Hepatocyte (in vitro differentiated cells): ENCODE measurements around the gene IL1RAPL1. TPM values are rescaled to one million over a fixed set of nuclear protein-coding genes. Genes with fewer than 3 reads are reported as not detected.

Experiments
- DNase-seq: peaks from one replicate; pipeline ENCODE4 v3.0.0-alpha.2; 2016; ENCODE audit warnings: low spot score
- H2AFZ ChIP-seq: fragments of 200-600 bp; sonication (generic); 2 replicates; pipeline ENCODE4 v1.6.0; 2016; ENCODE audit warnings: antibody characterized with exemption, mild to moderate bottlenecking
- H3K27ac ChIP-seq: fragments of 200-600 bp; sonication (generic); 2 replicates; pipeline ENCODE4 v1.5.1; 2016; ENCODE audit warnings: mild to moderate bottlenecking
- H3K27me3 ChIP-seq: fragments of 200-600 bp; sonication (generic); 2 replicates; pipeline ENCODE4 v1.6.1; 2016
- H3K36me3 ChIP-seq: fragments of 200-600 bp; sonication (generic); replicated peaks from 2 replicates; pipeline ENCODE4 v1.5.1; 2016; ENCODE audit warnings: low read depth; ENCODE audit not compliant: insufficient read depth
- H3K4me1 ChIP-seq: fragments of 200-600 bp; sonication (generic); 2 replicates; pipeline ENCODE4 v1.5.1; 2016; ENCODE audit warnings: mild to moderate bottlenecking, moderate library complexity; ENCODE audit not compliant: insufficient read depth
- H3K4me2 ChIP-seq: fragments of 200-600 bp; sonication (generic); 2 replicates; pipeline ENCODE4 v1.6.0; 2016
- H3K4me3 ChIP-seq: fragments of 200-600 bp; sonication (generic); 2 replicates; pipeline ENCODE4 v1.5.1; 2016; ENCODE audit warnings: mild to moderate bottlenecking
- H3K79me2 ChIP-seq: fragments of 200-600 bp; sonication (generic); 2 replicates; pipeline ENCODE4 v1.6.0; 2017; ENCODE audit warnings: mild to moderate bottlenecking
- H3K9me2 ChIP-seq: fragments of 200-600 bp; sonication (generic); replicated peaks from 2 replicates; pipeline ENCODE4 v1.6.0; 2017; ENCODE audit warnings: mild to moderate bottlenecking; ENCODE audit not compliant: insufficient read depth
- H3K9me3 ChIP-seq: fragments of 200-600 bp; sonication (generic); 2 replicates; pipeline ENCODE4 v1.5.1; 2016; ENCODE audit warnings: low read depth, mild to moderate bottlenecking
- H4K20me1 ChIP-seq: fragments of 200-600 bp; sonication (generic); 2 replicates; pipeline ENCODE4 v1.6.0; 2016; ENCODE audit warnings: mild to moderate bottlenecking; ENCODE audit not compliant: insufficient read depth, poor library complexity, severe bottlenecking
- CTCF ChIP-seq: fragments of 200-600 bp; sonication (generic); IDR thresholded peaks from 2 replicates; pipeline ENCODE4 v1.5.1; 2016; ENCODE audit warnings: antibody characterized with exemption, mild to moderate bottlenecking; ENCODE audit not compliant: poor library complexity
- EZH2 ChIP-seq: fragments of 200-600 bp; sonication (generic); IDR thresholded peaks from 2 replicates; pipeline ENCODE4 v1.6.1; 2016; ENCODE audit warnings: antibody characterized with exemption, mild to moderate bottlenecking, borderline replicate concordance
- EZH2phosphoT487 ChIP-seq: fragments of 200-600 bp; sonication (generic); IDR thresholded peaks from one replicate; pipeline ENCODE4 v1.6.1; 2018; ENCODE audit warnings: antibody characterized with exemption, mild to moderate bottlenecking, low read depth, moderate library complexity; ENCODE audit not compliant: unreplicated experiment, severe bottlenecking
- WGBS: methylation state at CpG from one replicate; pipeline ENCODE4 v1.1.6; 2016; ENCODE audit warnings: low lambda C conversion rate; ENCODE audit errors: missing lambda C conversion rate; 5-methylcytosine and 5-hydroxymethylcytosine counted together
- polyA plus RNA-seq: library from polyadenylated mRNA; unstranded; fragments of >200 nt; fragmentation: Nextera tagmentation; extraction: Ambion mirVana; gene quantifications from 2 replicates; pipeline ENCODE4 v1.2.1, GENCODE V29; 2016
- total RNA-seq: library from RNA; depleted of rRNA; stranded (reverse); fragments of >200 nt; gene quantifications from 2 replicates; pipeline ENCODE4 v1.2.3, GENCODE V29; 2014

The IL1RAPL1 gene
- total and polyA plus RNA-seq, 2 experiments from 2014 or later, result 0.89 to 2.7 TPM

- Histone ChIP-seq H3K4me2 (no peak overlapping the region), H4K20me1 (no peaks in the 10 kb centered on the region), H3K4me3 (no peak overlapping the region), H3K27me3 (no peaks in the 10 kb centered on the region), H3K79me2 (no peaks in the 10 kb centered on the region), H3K9me2 (no peaks in the 10 kb centered on the region), H3K27ac (no peak overlapping the region), H2AFZ (no peak overlapping the region), H3K9me3 (no peaks in the 10 kb centered on the region), H3K36me3 (no peaks in the 10 kb centered on the region), H3K4me1 (no peaks in the 10 kb centered on the region)
- DNase-seq, result no peak
- 63% methylated on average over 4 of the region's 4 CpGs for WGBS
- TF ChIP-seq EZH2phosphoT487, result no peak
- no peak for TF ChIP-seq CTCF
- no peak for TF ChIP-seq EZH2
Measured at GRCh38 chrX:29468911-29469494, 881.8 kb downstream of the IL1RAPL1 start.

- no peaks in the 10 kb centered on the region for H4K20me1 ChIP-seq
- H3K4me2 ChIP-seq, result no peak overlapping the region
- no peak overlapping the region for H2AFZ ChIP-seq
- no peaks in the 10 kb centered on the region for H3K27me3 ChIP-seq
- H3K36me3 ChIP-seq, result no peaks in the 10 kb centered on the region
- no peak for TF ChIP-seq EZH2
- DNase-seq, result no peak
- H3K79me2 ChIP-seq, result no peaks in the 10 kb centered on the region
- no peaks in the 10 kb centered on the region for H3K9me2 ChIP-seq
- no peaks in the 10 kb centered on the region for H3K4me1 ChIP-seq
- 85% methylated on average over 1 of the region's 1 CpG for WGBS
- no peaks in the 10 kb centered on the region for H3K9me3 ChIP-seq
- no peak overlapping the region for H3K27ac ChIP-seq
- H3K4me3 ChIP-seq, result no peak overlapping the region
Measured at GRCh38 chrX:29470030-29470429, 882.8 kb downstream of the IL1RAPL1 start.

GRCh38 chrX:29471829-29472228 is 884.6 kb downstream of the IL1RAPL1 start:
- TF ChIP-seq EZH2, result no peak
- no peak for TF ChIP-seq CTCF
- no peak for TF ChIP-seq EZH2phosphoT487

GRCh38 chrX:29477878-29478277 is 890.6 kb downstream of the IL1RAPL1 start:
- H3K9me3 ChIP-seq, result no peaks in the 10 kb centered on the region
- H3K4me1 ChIP-seq, result no peaks in the 10 kb centered on the region
- H3K9me2 ChIP-seq, result no peaks in the 10 kb centered on the region
- H3K79me2 ChIP-seq, result no peaks in the 10 kb centered on the region
- H2AFZ ChIP-seq, result no peak overlapping the region
- DNase-seq, result no peak
- no peak overlapping the region for H3K27ac ChIP-seq
- no peaks in the 10 kb centered on the region for H3K36me3 ChIP-seq
- TF ChIP-seq EZH2phosphoT487, result no peak
- no peak for TF ChIP-seq CTCF
- TF ChIP-seq EZH2, result no peak
- 65% methylated on average over 1 of the region's 1 CpG for WGBS
- H3K4me3 ChIP-seq, result no peak overlapping the region
- H3K4me2 ChIP-seq, result no peak overlapping the region
- no peaks in the 10 kb centered on the region for H3K27me3 ChIP-seq
- H4K20me1 ChIP-seq, result no peaks in the 10 kb centered on the region

More at GRCh38 chrX:29471829-29472228, 884.6 kb downstream of the IL1RAPL1 start:
- Histone ChIP-seq H3K27ac (no peak overlapping the region), H3K9me2 (no peaks in the 10 kb centered on the region), H3K4me2 (no peak overlapping the region), H3K36me3 (no peaks in the 10 kb centered on the region), H3K27me3 (no peaks in the 10 kb centered on the region), H3K9me3 (no peaks in the 10 kb centered on the region), H4K20me1 (no peaks in the 10 kb centered on the region), H3K4me1 (no peaks in the 10 kb centered on the region), H3K79me2 (no peaks in the 10 kb centered on the region), H3K4me3 (no peak overlapping the region), H2AFZ (no peak overlapping the region)
- no peak for DNase-seq
